Keratinocyte (primary cell): ENCODE data around the gene GBP1.

Experiments
- EZH2 ChIP-seq: IDR thresholded peaks from one replicate; pipeline ENCODE4 v1.6.1; 2012; ENCODE audit warnings: inconsistent platforms, mild to moderate bottlenecking, low read length, moderate library complexity
- TF ChIP-seq, protein P1 (sequence below), 3 experiments: IDR thresholded peaks in 1 of 3; conservative IDR thresholded peaks in 1 of 3; optimal IDR thresholded peaks in 1 of 3; 2 replicates in 2 of 3; 3 replicates in 1 of 3; pipeline versions ENCODE3 to v1.5.1; 2011; ENCODE audit warnings: low read length in 3 of 3, mild to moderate bottlenecking in 3 of 3, moderate library complexity in 2 of 3, control low read depth in 1 of 3, inconsistent platforms in 1 of 3; ENCODE audit not compliant: insufficient read depth in 2 of 3; ENCODE audit errors: extremely low read depth in 1 of 3

DNA sequence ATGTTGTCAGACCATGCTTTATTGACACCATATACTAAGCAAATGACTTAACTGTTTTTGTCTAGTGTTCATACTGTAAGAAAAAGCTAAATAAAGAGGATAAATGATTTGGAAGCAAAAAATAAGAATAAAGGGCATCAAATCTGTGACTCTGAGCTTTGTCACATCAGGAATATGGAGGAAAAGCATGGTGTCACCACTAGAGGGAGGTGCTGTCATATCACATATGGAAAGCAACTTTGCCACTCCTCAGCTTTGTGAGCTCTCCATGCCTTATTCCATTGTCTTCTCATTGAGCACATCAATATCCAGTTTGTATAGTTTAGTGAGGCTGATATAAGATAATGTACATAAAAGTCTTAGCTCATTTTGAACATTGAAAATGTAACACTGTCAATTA lies 20.8 kb upstream of the GBP1 start:
- TF ChIP-seq, protein P1, sequence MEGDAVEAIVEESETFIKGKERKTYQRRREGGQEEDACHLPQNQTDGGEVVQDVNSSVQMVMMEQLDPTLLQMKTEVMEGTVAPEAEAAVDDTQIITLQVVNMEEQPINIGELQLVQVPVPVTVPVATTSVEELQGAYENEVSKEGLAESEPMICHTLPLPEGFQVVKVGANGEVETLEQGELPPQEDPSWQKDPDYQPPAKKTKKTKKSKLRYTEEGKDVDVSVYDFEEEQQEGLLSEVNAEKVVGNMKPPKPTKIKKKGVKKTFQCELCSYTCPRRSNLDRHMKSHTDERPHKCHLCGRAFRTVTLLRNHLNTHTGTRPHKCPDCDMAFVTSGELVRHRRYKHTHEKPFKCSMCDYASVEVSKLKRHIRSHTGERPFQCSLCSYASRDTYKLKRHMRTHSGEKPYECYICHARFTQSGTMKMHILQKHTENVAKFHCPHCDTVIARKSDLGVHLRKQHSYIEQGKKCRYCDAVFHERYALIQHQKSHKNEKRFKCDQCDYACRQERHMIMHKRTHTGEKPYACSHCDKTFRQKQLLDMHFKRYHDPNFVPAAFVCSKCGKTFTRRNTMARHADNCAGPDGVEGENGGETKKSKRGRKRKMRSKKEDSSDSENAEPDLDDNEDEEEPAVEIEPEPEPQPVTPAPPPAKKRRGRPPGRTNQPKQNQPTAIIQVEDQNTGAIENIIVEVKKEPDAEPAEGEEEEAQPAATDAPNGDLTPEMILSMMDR (optimal IDR thresholded peaks at IDR 0.05 in 1 of 3, IDR thresholded peaks at IDR 0.05 in 1 of 3, conservative IDR thresholded peaks at IDR 0.05 in 1 of 3; ENCODE audit: extremely low read depth in 1 of 3, insufficient read depth in 2 of 3, low read length in 3 of 3), result peak; percentile 45 to 87 (median 64)
- no peak for TF ChIP-seq EZH2
